NCI-H128 (cell line): Measurements from ENCODE around the gene PTPRM.

Source experiments
- DNase-seq: peaks from one replicate; lab custom pipeline; 2025; ENCODE audit not compliant: unreplicated experiment; lab: John Stamatoyannopoulos, UW

Gene PTPRM

DNA sequence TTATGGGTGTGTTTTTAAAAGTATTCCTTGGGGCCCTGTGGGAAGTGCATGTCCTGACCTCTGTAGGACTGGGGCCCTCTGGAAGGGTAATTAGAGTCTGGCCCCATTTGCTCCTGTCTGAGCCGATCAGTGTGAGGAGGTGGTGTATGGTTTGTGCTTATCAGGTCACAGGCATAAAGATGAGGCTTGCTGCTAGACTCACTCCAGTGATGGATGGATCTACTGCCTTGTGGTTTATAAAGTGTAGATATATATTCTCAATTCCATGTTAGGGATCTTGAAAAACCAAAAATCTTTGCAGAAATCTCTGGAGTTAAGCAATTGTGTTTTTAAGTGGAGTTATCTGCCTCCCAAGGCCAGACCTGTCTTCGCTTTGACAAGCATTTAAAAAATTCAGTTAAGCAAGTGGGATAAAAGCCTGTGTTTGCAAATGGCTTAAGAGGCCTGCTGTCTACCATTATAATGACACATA lies 182.4 kb downstream of the PTPRM start:
- no peak for DNase-seq

- no peak for DNase-seq
Measured at GRCh38 chr18:7750095-7750663, 183.1 kb downstream of the PTPRM start.

DNA sequence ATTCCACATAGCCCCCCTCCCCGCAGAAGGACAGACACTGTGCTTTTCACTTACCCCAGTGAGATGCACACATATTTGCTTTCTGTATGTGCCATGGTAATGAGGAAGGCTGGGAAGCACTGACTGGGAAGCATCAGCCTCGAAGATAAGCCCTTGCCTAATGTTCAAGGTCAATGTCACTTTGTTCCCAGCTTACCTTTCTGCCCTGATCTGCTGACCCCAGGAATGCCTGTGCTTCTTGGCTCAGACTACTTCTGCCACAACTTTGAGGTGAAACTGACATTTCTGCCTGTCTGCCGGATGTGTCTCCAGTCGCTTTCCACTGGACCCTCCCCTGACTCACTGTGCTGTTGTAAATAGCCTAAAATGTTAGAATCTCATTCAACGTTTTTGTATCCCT lies 183.8 kb downstream of the PTPRM start:
- no peak for DNase-seq

DNA sequence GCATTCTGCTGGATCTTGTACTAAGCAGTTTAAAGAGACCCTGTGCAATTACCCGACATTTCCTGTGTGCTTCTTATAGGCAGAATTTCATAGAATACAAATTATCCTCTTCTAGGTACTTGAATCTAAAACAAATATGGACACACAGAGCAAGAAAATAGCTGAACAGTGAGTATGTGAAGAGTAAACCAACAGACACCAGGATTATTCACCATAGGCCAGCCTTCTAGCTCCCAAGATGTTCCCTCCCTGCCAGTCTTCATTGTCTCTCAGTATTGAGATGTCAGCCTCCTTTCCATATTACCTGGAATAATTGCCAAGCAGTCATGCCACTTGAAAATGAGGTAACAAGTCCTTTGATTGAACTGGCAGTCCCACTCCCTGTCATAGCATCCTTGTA lies 187.1 kb downstream of the PTPRM start:
- no peak for DNase-seq

GRCh38 chr18:7754725-7755181 lies 187.6 kb downstream of the PTPRM start:
- DNase-seq, result no peak

DNA sequence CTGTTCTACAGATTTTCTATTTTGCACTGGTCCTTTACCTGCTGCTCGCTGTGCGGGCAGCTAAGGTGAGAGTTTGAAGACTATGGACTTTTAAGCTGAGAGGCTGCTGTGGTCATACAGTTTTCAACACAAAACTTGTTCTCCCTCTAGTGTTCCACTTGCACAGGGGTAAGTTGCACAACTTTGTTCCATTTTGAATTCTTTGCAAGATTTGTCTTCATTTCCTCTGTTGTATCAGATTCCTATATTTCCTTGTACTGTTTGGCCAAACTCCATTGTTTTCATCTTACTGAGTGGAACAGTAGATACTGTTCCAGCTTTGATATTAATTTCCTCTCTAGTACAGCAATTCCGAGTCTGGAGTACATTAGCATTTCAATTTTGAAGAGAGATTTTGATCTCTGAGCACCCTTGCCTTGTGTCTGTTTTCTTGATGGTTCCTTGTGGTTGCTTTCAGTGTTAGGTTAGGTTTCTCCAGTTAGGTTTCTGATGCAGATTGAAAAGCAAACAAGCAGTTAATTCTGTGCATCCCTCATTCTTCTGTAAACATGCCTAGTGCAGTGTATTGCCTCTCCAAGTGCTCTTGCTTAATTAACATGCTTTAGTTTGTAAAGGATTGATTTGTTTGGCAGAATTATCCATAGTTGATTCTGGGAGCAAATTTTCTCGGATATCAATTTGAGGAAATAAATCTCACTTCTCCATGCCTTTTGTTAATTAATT lies 188.8 kb downstream of the PTPRM start:
- DNase-seq, result no peak

- DNase-seq, result no peak
Measured at GRCh38 chr18:7757175-7757574, 190.1 kb downstream of the PTPRM start.

DNA sequence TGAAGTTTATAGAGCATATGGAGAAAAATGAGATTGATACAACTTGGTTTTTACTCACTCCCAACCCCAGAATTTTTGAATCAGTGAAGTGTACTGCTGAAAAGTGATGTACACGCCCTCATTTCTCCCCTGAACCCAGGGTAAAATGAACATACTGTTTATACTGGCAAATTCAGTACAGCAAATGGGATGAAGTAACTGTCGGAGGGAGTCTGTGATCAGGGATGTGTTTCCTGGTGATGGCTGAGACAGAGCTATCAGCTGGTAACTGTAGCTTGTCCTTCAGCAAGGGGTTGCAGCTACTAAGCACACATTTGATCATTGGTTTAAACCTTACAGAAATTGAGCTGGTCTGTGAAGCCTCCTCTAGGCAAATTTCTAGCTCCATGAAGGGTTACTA lies 191.6 kb downstream of the PTPRM start:
- DNase-seq, result no peak

DNA sequence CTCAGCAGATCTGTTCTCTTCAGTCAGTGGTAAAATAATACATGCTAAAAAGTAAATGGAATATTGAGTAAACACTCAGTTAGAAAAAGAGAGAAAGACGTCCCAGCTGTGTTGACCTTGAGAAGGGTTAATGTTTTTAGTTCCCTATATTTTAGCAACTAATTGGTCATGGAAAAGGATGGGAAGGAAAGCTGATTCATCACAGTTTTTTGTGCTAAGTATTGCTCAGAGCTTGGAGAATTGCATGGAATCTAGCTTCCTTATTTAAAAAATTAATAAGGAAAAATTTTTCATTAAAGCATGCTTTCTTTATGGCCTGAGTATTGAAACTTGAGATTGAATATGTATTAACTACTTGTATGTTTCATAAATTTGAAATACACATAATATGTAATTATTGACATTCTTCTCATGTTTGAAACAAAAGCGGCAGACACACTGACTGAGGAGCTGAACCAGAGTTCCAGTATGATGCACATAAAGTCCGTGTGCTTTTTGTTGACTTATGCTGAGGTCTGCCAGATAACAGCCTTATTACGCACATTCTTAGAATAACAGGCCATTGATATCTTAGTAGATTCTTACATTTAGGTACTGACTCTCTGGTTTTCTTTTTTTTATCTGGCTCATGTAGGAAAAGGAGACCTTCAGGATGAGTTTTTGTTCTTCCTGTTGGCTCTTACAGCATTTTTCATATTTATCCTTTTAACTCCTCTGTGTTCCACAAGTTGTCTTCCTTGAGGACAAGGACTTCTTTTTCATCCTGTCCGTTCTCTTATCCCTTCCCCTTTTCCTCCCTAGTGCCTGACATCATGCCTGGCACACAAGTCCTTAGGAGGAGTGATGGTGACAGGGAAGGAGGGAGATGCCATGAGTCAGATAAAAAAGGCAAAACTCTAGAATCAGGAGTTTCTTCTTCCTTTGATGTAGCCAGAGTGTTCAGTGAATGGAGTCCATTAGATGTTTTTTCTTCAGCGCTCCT lies 194.1 kb downstream of the PTPRM start:
- no peak for DNase-seq

DNA sequence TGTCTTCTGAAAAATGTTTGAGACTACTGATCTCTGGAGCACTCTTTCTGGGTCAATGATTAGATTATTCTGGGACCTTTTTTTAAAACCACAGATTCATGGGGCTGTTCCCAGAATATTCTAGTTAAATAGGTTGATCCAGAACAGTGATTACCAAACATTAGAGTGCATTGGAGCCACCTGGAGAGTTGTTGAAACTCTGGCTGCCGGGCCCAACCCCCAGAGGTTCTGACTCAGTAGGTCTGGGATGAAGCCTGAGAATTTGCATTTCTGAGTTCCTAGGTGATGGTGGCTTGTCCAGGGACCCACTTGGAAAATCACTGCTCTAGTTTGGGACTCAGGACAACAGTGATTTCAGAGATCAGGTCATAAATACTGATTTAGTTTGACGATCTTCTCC lies 197.3 kb downstream of the PTPRM start:
- no peak for DNase-seq

DNA sequence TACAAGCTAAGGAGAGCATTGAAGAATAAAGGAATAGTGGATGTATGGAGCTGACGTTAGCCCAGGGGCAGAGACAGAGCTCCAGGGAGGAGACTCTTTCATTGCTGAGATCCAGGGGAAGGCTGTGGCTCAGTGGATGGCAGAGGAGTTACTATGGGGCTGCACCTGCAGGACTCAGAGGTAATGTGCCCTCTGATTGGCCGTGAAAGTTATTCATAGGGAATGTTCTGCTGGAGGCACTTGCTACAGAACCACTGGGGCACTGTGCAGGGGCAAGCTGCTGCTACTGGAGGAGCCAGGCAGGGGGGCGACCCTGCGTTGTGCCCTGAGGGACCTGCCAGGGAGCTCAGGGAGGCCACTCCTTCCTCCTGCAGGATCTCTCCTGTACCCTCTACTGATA lies 199.2 kb downstream of the PTPRM start:
- no peak for DNase-seq

DNA sequence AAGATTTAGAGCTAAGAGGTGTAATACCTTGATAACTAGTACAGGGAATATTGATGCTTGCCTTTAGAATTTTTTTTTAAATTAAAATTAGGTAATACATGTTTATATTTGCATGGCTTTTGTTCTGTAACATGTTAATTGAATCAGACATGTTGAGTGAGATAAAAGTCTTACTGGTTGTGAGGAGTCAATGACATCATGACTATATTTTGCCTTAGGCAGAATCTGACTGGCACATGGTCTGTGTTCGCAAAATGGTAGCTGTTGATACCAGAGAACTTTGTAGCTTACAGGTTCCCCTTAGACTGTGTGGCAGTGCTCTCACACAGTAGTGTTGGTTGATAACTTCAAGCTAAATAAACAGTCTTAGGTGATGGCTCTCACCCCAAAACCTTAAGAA lies 199.7 kb downstream of the PTPRM start:
- no peak for DNase-seq

DNA sequence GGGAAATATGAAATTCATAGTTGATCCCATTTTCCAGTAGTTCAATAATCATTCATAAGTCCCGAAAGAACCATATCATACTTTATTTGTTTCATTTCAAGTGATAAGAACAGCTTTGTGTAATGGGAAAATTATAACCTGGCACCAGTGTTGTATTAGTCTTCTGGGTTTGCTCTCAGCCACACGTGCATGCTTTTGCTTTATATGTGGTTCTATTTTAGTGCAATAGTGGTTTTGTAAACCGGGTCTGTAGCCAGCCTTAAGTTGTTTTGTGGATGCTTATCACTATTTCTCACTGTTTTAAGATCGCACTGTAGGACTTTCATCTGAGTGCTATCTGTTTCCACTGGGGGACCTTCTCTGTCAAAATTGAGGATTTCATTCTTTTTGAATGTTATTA lies 203.8 kb downstream of the PTPRM start:
- DNase-seq, result no peak

- no peak for DNase-seq
Measured at GRCh38 chr18:7772510-7772888, 205.4 kb downstream of the PTPRM start.

DNA sequence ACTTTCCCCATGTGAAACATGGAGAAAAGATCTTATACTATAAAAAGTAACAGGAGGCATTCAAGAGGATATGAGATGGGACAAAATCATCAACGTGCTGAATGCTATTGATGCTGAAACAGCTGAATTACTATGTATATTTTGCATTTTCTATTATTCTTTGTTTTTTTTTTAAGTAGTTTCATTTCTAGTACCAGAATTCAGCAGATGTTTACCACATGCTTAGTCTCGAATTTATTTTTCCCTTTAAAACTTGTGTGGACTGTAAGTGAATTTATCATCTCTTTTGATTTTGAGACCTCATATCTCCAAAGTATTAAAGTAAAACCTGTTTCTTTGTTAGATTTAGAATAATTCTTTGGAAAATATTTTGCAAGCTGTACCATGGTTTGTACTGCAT lies 205.8 kb downstream of the PTPRM start:
- no peak for DNase-seq

- no peak for DNase-seq
Measured at GRCh38 chr18:7775128-7775527, 208.0 kb downstream of the PTPRM start.

- no peak for DNase-seq
Measured at GRCh38 chr18:7775843-7776242, 208.7 kb downstream of the PTPRM start.

DNA sequence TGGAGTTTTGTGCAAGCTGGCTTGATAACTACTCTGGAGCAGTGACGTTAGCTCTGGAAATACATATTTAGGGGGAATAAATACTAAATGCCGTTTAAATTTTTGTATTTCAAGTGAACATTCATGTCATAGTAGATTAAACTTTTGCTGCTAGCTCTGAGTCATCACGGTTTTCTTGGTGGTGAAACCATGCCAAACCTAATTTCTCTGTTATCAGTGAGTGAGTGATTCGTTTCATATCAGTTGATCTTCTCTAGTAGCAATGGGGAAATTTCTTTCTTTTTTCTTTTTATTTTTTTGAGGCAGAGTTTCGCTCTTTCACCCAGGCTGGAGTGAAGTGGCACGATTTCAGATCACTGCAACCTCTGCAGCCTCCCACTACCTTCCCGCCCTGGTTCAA lies 211.1 kb downstream of the PTPRM start:
- no peak for DNase-seq

GRCh38 chr18:7779211-7779610 lies 212.1 kb downstream of the PTPRM start:
- no peak for DNase-seq

DNA sequence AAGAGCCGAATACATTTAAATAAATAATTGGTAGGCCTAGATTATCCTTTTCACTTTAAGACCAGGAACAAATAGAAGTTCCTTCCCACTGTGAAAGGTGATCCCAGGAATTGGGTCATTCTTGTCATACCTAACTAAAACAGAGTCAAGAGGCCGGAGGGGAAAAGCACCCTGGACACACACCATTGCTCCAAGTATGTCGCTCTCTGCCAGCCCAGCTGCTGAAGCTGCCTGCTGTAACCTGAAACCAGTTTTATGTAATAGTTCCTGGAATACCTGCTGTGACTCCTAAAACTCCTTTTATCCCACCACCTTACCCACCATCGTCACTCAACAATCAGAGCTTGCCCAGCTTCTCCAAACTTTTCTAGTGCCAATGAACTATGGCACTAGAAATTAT lies 217.1 kb downstream of the PTPRM start:
- DNase-seq, result no peak

GRCh38 chr18:7786569-7786968 lies 219.5 kb downstream of the PTPRM start:
- no peak for DNase-seq

DNA sequence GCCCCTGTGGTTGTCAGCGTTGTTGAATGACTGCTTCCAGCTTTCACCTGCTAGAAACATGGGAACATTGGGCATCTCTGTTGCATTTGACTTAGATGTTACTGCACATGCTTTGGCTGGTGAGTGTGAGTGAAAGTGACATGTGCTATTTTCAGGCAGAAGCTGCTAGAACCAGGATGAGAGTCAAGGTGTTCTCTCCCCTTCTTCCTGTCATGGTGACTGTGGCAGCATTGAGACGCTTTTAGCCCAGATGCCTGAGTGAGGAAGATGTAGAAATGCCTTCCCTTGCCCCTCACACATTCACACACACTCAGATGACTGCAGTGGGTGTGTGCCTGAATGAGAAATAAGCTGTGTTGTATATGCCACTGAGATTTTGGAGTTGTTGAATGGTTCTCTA lies 220.2 kb downstream of the PTPRM start:
- DNase-seq, result no peak
